Kidney epithelial cell (primary cell): ENCODE results near the gene RNF126. TPM values are rescaled to one million over a fixed set of nuclear protein-coding genes. Genes with fewer than 3 reads are reported as not detected.

Experiments
- DNase-seq: peaks from one replicate; pipeline ENCODE4 v3.0.0-alpha.2; 2010; ENCODE audit warnings: low read depth
- H3K27me3 ChIP-seq: 2 replicates; pipeline ENCODE4 v1.6.0; 2011; ENCODE audit warnings: low read length; ENCODE audit not compliant: control insufficient read depth, insufficient read depth
- H3K36me3 ChIP-seq: 2 replicates; pipeline ENCODE4 v1.5.1; 2011; ENCODE audit warnings: low read length; ENCODE audit not compliant: control insufficient read depth, insufficient read depth
- H3K4me3 ChIP-seq: 2 replicates; pipeline ENCODE4 v1.5.1; 2011; ENCODE audit warnings: low read depth, mild to moderate bottlenecking, control low read depth, low read length
- CTCF ChIP-seq: IDR thresholded peaks from 2 replicates; pipeline ENCODE4 v1.5.1; 2011; ENCODE audit warnings: mild to moderate bottlenecking, moderate library complexity, low read length, control low read depth, inconsistent platforms; ENCODE audit not compliant: insufficient read depth, poor library complexity, severe bottlenecking
- total RNA-seq: library from RNA; depleted of rRNA; stranded (reverse); fragments of >200 nt; gene quantifications from 2 replicates; pipeline ENCODE4 v1.2.3, GENCODE V29; 2015

The RNF126 gene
- 77.6 and 107 TPM in 2 replicates for total RNA-seq

- peak within 1 kb of the TSS; percentile 95 for H3K4me3 ChIP-seq
- H3K36me3 ChIP-seq, result no peaks in the 10 kb centered on the region
- H3K27me3 ChIP-seq, result no peaks in the 10 kb centered on the region
- no peak for DNase-seq
- no peak for TF ChIP-seq CTCF
These were observed at the start of gene RNF126 for GRCh38 chr19:662962-663681. RNF126 (minus strand) TSS chr19:663214; CDS start chr19:663121, 93 bp downstream.

- TF ChIP-seq CTCF, result no peak
- H3K27me3 ChIP-seq, result peaks cover 6% of the 10 kb centered on the region
- no peak for DNase-seq
- no peak overlapping the region for H3K4me3 ChIP-seq
- no peaks in the 10 kb centered on the region for H3K36me3 ChIP-seq
These were observed 48.2 kb upstream of the RNF126 start for GRCh38 chr19:711254-711653.

GRCh38 chr19:710767-711166, 47.8 kb upstream of the RNF126 start:
- H3K27me3 ChIP-seq, result peaks cover 6% of the 10 kb centered on the region
- no peak for TF ChIP-seq CTCF
- DNase-seq, result no peak

GRCh38 chr19:709965-710571, 47.1 kb upstream of the RNF126 start:
- DNase-seq, result no peak
- H3K36me3 ChIP-seq, result no peaks in the 10 kb centered on the region
- peaks cover 6% of the 10 kb centered on the region for H3K27me3 ChIP-seq
- no peak for TF ChIP-seq CTCF
- peak overlapping the region; percentile 60 for H3K4me3 ChIP-seq

More at GRCh38 chr19:710767-711166, 47.8 kb upstream of the RNF126 start:
- Histone ChIP-seq H3K36me3 (no peaks in the 10 kb centered on the region), H3K4me3 (no peak overlapping the region)

- no peak for TF ChIP-seq CTCF
- Histone ChIP-seq H3K4me3 (peak overlapping the region; percentile 60), H3K27me3 (peaks cover 6% of the 10 kb centered on the region), H3K36me3 (no peaks in the 10 kb centered on the region)
- no peak for DNase-seq
These were observed 46.4 kb upstream of the RNF126 start for GRCh38 chr19:709196-709964.
